Measurements from ENCODE around the gene CABYR. TPM values are rescaled to one million over a fixed set of nuclear protein-coding genes. Genes with fewer than 3 reads are reported as not detected.

CABYR gene
- total RNA-seq, 3 donors from 2014 or later: 0.64 to 5.9 (median 4.5) TPM

DNA sequence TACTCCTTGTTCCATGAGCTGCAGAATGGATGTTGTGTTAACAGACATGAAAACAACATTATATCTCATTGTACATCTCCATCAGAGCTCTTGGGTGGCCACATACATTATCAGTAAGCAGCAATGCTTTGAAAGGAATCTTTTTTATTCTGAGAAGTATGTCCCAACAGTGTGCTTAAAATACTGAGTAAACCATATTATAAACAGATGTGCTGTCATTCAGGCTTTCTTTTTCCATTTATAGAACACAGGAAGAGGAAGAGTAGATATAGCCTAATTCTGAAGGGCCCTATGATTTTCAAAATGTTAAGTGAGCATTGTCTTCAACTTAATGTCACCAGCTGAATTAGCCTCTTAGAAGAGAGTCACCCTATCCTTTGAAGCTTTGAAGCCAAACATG is 44.3 kb upstream of the CABYR start:
- TF ChIP-seq, protein P1, sequence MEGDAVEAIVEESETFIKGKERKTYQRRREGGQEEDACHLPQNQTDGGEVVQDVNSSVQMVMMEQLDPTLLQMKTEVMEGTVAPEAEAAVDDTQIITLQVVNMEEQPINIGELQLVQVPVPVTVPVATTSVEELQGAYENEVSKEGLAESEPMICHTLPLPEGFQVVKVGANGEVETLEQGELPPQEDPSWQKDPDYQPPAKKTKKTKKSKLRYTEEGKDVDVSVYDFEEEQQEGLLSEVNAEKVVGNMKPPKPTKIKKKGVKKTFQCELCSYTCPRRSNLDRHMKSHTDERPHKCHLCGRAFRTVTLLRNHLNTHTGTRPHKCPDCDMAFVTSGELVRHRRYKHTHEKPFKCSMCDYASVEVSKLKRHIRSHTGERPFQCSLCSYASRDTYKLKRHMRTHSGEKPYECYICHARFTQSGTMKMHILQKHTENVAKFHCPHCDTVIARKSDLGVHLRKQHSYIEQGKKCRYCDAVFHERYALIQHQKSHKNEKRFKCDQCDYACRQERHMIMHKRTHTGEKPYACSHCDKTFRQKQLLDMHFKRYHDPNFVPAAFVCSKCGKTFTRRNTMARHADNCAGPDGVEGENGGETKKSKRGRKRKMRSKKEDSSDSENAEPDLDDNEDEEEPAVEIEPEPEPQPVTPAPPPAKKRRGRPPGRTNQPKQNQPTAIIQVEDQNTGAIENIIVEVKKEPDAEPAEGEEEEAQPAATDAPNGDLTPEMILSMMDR (IDR thresholded peaks at IDR 0.05): no peak
- TF ChIP-seq POLR2A (IDR thresholded peaks at IDR 0.05) (no peak), POLR2AphosphoS5 (IDR thresholded peaks at IDR 0.05) (no peak)
- intact Hi-C loops (cut with DNase I; ENCODE audit: low total_unique reads): no loop called here

DNA sequence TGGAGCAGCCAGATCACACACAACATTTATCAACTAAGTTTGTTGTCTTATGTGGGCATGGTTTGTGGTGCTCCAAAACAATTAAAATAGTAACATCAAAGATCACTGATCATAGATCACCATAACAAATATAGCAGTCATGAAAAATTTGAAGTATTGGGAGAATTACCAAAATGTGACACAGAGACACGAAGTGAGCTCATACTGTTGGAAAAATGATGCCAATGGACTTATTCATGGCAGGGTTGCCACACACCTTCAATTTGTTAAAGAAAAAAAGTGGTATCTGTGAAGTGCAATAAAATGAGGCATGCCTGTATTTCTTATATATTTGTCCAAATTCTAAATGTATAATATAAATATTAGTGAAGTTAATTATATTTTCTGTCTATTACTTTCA is 42.9 kb upstream of the CABYR start:
- TF ChIP-seq POLR2AphosphoS5 (IDR thresholded peaks at IDR 0.05) (no peak), POLR2A (IDR thresholded peaks at IDR 0.05) (no peak)
- TF ChIP-seq, protein P1 (IDR thresholded peaks at IDR 0.05): no peak
- Histone ChIP-seq H3K36me3 (no peaks in the 10 kb centered on the region), H3K27ac (no peak overlapping the region), H3K9me3 (peaks cover 0 to 15% of the 10 kb centered on the region in 2 donors), H3K4me1 (no peaks in the 10 kb centered on the region), H3K27me3 (no peaks in the 10 kb centered on the region), H3K4me3 (no peak overlapping the region)
- intact Hi-C loops (cut with DNase I; ENCODE audit: low total_unique reads): no loop called here
- no peak for DNase-seq (ENCODE audit: low spot score in 2 of 2)

More for the DNA sequence above, 44.3 kb upstream of the CABYR start:
- Histone ChIP-seq H3K27me3 (no peaks in the 10 kb centered on the region), H3K4me1 (no peaks in the 10 kb centered on the region), H3K9me3 (peaks cover 0 to 15% of the 10 kb centered on the region in 2 donors), H3K27ac (no peak overlapping the region), H3K4me3 (no peak overlapping the region), H3K36me3 (no peaks in the 10 kb centered on the region)
- DNase-seq (ENCODE audit: low spot score in 2 of 2): no peak

DNA sequence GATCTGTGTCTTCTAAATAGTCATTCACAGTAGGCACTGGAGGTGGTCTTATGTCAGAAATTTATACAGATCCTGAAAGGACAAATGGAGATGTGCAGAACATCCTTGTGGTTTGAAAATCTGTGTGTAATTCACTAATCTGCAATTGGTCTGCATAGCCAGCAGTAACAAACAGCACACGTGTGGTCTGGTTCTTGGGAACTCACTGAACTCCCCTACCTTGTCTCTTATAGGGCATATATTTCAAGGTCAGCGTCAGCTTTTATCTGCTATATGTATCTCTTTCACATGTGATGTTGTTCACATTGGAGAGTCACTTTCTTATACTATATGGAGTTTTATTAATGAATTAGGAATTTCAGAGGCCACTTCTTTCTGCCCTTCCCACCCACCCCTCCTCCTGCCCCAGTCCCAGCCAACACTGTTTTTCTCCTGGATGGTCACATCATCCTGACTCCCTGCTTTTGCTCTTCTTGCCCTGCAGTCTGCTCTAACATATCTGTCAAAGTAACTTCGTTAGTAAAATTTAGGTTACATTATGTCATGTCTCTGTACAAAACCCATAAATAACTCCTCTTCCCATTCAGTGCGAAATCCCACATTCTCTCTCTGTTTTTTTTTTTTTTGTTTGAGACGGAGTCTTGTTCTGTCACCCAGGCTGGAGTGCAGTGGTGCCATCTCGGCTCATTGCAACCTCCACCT is 35.4 kb upstream of the CABYR start:
- Histone ChIP-seq H3K36me3 (no peaks in the 10 kb centered on the region), H3K4me1 (no peaks in the 10 kb centered on the region), H3K4me3 (no peak overlapping the region), H3K27me3 (no peaks in the 10 kb centered on the region), H3K27ac (no peak overlapping the region), H3K9me3 (no peaks in the 10 kb centered on the region)
- no peak for DNase-seq (ENCODE audit: low spot score in 2 of 2)
- TF ChIP-seq POLR2A (IDR thresholded peaks at IDR 0.05) (no peak), POLR2AphosphoS5 (IDR thresholded peaks at IDR 0.05) (no peak)
- TF ChIP-seq, protein P1 (IDR thresholded peaks at IDR 0.05): no peak
- intact Hi-C loops (cut with DNase I; ENCODE audit: low total_unique reads): no loop called here

DNA sequence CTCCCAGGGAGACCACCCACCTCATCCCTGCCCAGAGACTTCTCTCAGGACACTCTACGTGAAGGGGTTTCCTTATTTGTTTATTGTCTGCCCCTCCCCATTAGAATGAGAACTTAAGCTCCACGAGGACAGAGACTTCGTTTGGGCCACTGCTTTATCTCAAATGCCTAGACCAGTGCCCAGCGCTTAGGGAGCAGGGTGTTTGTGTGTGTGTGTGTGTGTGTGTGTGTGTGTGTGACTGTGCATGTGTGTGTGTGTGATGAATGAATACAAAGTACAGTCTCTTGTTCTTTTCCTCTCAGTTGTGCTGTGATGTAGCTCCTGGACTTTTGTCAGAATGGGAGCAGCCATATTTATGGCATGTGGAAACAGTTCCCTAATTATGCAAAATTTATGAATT is 34.4 kb upstream of the CABYR start:
- intact Hi-C loops (cut with DNase I; ENCODE audit: low total_unique reads): no loop called here
- no peaks in the 10 kb centered on the region for H3K4me1 ChIP-seq
- no peaks in the 10 kb centered on the region for H3K36me3 ChIP-seq
- no peaks in the 10 kb centered on the region for H3K9me3 ChIP-seq
- DNase-seq (ENCODE audit: low spot score in 2 of 2): no peak
- H3K4me3 ChIP-seq: no peak overlapping the region
- no peak for TF ChIP-seq POLR2AphosphoS5 (IDR thresholded peaks at IDR 0.05)
- no peak for TF ChIP-seq POLR2A (IDR thresholded peaks at IDR 0.05)
- TF ChIP-seq, protein P1 (IDR thresholded peaks at IDR 0.05): no peak
- no peaks in the 10 kb centered on the region for H3K27me3 ChIP-seq
- no peak overlapping the region for H3K27ac ChIP-seq

DNA sequence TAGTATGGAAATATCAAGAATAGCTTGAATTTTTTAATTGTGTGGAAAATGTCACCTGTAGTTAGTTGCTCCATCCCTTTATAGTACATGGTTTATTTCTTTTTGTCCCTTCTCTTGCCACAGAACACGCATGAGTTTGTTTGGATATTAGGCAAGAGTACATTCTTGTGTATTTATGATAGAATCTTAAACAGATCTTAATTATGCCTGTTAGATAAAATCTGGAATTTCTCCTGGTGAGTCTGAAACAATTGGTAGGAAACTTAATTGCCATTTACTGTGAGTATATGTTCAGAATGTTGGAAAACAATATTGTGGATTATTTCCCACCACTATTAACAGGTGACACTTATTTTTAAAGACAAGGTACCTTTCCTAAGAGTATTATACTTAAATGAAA is 30.2 kb upstream of the CABYR start:
- intact Hi-C loops (cut with DNase I; ENCODE audit: low total_unique reads): no loop called here
- Histone ChIP-seq H3K4me1 (no peaks in the 10 kb centered on the region), H3K36me3 (no peaks in the 10 kb centered on the region), H3K27ac (no peak overlapping the region), H3K27me3 (no peaks in the 10 kb centered on the region), H3K9me3 (no peaks in the 10 kb centered on the region), H3K4me3 (no peak overlapping the region)
- no peak for DNase-seq (ENCODE audit: low spot score in 2 of 2)
- no peak for TF ChIP-seq POLR2A (IDR thresholded peaks at IDR 0.05)
- TF ChIP-seq, protein P1 (IDR thresholded peaks at IDR 0.05): no peak
- TF ChIP-seq POLR2AphosphoS5 (IDR thresholded peaks at IDR 0.05): no peak

All from breast epithelium (tissue), 4 donors.